BE2C (cell line): ENCODE results near the gene CYP4F8.

ENCODE experiments used
- DNase-seq: peaks from one replicate; pipeline ENCODE4 v3.0.0-alpha.2; 2020
- H3K27me3 ChIP-seq: fragments of 250-450 bp; sonication (Bioruptor Pico); 2 replicates; pipeline ENCODE4 v1.5.1; 2020; ENCODE audit warnings: mild to moderate bottlenecking
- H3K36me3 ChIP-seq: fragments of 250-450 bp; sonication (Bioruptor Pico); 2 replicates; pipeline ENCODE4 v1.5.1; 2020; ENCODE audit warnings: mild to moderate bottlenecking
- H3K4me1 ChIP-seq: fragments of 250-450 bp; sonication (Bioruptor Pico); 2 replicates; pipeline ENCODE4 v1.5.1; 2020
- H3K4me3 ChIP-seq: 2 replicates; pipeline ENCODE4 v1.5.1; 2011; ENCODE audit warnings: low read depth, low read length
- H3K9me3 ChIP-seq: fragments of 250-450 bp; sonication (Bioruptor Pico); 2 replicates; pipeline ENCODE4 v1.5.1; 2020
- CTCF ChIP-seq: IDR thresholded peaks from 2 replicates; pipeline ENCODE4 v1.5.1; 2012; ENCODE audit warnings: mild to moderate bottlenecking, low read depth, low read length

The CYP4F8 gene

GRCh38 chr19:15577184-15577771, 37.7 kb upstream of the CYP4F8 start:
- DNase-seq, result no peak
- H3K4me3 ChIP-seq, result no peak overlapping the region
- H3K27me3 ChIP-seq, result 0 out of 2 replicates have a peak, but pooled peaks cover 12% of the 10 kb centered on the region
- no peaks in the 10 kb centered on the region for H3K36me3 ChIP-seq
- no peaks in the 10 kb centered on the region for H3K9me3 ChIP-seq
- no peaks in the 10 kb centered on the region for H3K4me1 ChIP-seq
- TF ChIP-seq CTCF, result no peak

GRCh38 chr19:15583346-15583745, 31.7 kb upstream of the CYP4F8 start:
- no peak for TF ChIP-seq CTCF

GRCh38 chr19:15584095-15584494, 30.9 kb upstream of the CYP4F8 start:
- Histone ChIP-seq H3K9me3 (no peaks in the 10 kb centered on the region), H3K4me3 (peak overlapping the region; percentile 19; the same call in 1 of the 2 replicates), H3K36me3 (no peaks in the 10 kb centered on the region), H3K4me1 (no peaks in the 10 kb centered on the region), H3K27me3 (peaks cover 26% of the 10 kb centered on the region)
- no peak for TF ChIP-seq CTCF
- no peak for DNase-seq

More at GRCh38 chr19:15583346-15583745, 31.7 kb upstream of the CYP4F8 start:
- no peak overlapping the region for H3K4me3 ChIP-seq
- no peak for DNase-seq
- H3K36me3 ChIP-seq, result no peaks in the 10 kb centered on the region
- H3K4me1 ChIP-seq, result no peaks in the 10 kb centered on the region
- no peaks in the 10 kb centered on the region for H3K9me3 ChIP-seq
- H3K27me3 ChIP-seq, result peaks cover 26% of the 10 kb centered on the region

GRCh38 chr19:15584541-15585115, 30.4 kb upstream of the CYP4F8 start:
- Histone ChIP-seq H3K9me3 (no peaks in the 10 kb centered on the region), H3K27me3 (peaks cover 26% of the 10 kb centered on the region), H3K36me3 (no peaks in the 10 kb centered on the region), H3K4me1 (no peaks in the 10 kb centered on the region), H3K4me3 (peak overlapping the region; percentile 19; the same call in 1 of the 2 replicates)
- DNase-seq, result peak; percentile 89
- TF ChIP-seq CTCF, result peak; percentile 93

GRCh38 chr19:15587663-15588062, 27.4 kb upstream of the CYP4F8 start:
- Histone ChIP-seq H3K4me3 (no peak overlapping the region), H3K4me1 (no peaks in the 10 kb centered on the region), H3K27me3 (peaks cover 10% of the 10 kb centered on the region), H3K36me3 (no peaks in the 10 kb centered on the region), H3K9me3 (no peaks in the 10 kb centered on the region)
- no peak for DNase-seq
- TF ChIP-seq CTCF, result no peak

- no peak for TF ChIP-seq CTCF
- H3K27me3 ChIP-seq, result peaks cover 6% of the 10 kb centered on the region
- H3K4me3 ChIP-seq, result no peak overlapping the region
- no peak for DNase-seq
- no peaks in the 10 kb centered on the region for H3K4me1 ChIP-seq
- no peaks in the 10 kb centered on the region for H3K36me3 ChIP-seq
- H3K9me3 ChIP-seq, result no peaks in the 10 kb centered on the region
Measured at GRCh38 chr19:15588265-15588664, 26.8 kb upstream of the CYP4F8 start.
